HG02610 (cell line): ENCODE data around the gene NUDT14.

Source experiments
- ATAC-seq: cut with Tn5 transposase; IDR thresholded peaks from one replicate; pipeline ENCODE4 v1.9.1; 2021; ENCODE audit warnings: mild to moderate bottlenecking, moderate library complexity; ENCODE audit not compliant: unreplicated experiment

NUDT14 gene

DNA sequence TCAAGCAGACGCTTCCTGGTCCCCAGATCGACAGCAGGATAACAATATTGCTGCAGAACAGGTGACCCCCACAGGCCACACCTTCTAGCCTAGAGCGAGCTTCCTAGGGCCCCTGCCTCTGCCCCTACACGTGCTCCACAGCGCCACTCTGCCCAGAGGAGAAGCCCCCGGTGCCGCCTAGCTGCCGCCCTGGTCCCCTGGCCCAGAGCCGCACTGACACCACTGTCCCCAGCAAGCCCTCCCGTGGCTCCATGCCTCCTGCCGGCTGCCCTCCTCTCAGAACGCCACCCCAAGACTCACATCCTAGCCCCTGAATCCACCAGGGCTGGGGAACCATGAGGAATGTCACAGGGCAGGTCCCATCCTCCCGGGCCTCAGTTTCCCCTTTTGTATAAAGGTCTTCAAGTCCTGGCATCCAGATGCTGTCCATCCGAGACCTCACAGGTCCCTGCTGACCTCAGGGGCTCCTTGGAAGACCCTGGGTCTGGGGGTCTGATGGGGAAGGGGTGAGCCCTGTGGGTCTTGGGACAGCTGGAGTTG, 43.6 kb downstream of the NUDT14 start:
- no peak for ATAC-seq

DNA sequence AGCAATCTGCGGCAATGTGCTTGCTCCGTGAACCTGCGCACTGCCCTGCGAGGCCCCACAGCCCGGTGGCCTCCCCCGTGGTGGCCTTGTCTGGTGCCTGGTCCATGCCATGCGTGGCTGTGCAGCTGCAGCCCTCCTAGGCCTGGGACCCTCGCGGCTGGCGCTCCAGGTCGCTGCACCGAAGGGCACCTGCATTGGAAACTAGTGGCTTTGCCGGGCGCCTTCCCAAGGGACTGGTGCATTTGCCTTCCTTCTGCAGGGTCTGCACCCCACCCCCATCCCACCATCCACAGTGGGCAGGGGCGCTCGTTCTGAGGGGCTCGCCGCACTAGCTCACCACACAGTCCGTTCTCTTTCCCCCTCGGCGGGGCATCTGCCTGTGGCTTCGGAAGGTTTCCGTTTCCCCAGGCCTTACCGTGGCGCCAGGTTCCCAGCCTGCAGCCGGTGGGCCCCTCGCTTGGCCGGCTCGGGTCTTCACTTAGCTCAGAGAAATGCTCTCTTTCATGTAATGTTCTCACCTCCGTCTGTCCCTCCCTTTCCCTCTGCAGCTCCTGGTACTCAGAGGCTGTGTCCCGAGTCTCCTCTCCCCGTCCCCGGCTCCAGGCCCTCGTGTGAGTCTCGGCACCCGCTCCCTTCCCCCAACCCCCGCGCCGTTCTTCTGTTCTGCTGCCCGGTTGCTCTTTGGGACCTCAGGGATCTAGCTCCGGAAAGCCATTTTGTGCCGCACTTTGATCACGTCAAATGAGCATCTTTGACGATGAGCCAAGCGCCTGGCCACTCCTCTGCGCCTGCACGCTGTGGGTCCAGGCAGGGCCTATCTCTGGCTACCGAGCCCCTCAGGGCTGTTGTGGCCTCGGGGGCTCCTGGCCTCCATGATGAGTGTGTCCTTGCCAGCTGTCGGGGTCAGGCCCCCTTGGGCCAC, 44.5 kb downstream of the NUDT14 start:
- ATAC-seq, result no peak

DNA sequence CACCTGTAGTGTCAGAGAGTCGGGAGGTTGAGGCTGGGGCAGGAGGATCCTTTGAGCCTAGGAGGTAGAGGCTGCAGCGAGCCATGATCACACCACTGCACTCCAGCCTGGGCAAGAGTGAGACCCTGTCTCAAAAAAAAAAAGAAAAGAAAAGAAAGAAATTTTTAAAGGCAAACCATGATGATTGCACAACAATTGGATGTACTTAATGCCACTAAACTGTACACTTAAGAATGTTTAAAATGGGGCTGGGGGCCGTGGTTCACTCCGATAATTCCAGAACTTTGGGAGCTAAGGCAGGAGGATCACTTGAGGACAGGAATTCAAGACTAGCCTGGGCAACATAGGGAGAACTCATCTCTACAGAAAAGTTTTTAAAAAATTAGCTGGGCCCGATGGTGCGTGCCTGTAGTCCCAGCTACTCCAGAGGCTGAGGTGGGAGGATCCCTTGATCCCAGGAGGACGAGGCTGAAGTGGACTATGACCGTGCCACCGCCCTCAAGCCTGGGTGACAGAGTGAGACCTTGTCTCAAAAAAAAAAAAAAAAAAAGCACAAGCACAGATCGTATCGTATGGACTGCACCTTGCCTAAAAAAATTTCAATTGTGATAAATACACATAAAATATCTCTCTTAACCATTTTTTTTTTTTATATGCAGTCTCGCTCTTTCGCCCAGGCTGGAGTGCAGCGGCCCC, 45.3 kb downstream of the NUDT14 start:
- ATAC-seq, result no peak

DNA sequence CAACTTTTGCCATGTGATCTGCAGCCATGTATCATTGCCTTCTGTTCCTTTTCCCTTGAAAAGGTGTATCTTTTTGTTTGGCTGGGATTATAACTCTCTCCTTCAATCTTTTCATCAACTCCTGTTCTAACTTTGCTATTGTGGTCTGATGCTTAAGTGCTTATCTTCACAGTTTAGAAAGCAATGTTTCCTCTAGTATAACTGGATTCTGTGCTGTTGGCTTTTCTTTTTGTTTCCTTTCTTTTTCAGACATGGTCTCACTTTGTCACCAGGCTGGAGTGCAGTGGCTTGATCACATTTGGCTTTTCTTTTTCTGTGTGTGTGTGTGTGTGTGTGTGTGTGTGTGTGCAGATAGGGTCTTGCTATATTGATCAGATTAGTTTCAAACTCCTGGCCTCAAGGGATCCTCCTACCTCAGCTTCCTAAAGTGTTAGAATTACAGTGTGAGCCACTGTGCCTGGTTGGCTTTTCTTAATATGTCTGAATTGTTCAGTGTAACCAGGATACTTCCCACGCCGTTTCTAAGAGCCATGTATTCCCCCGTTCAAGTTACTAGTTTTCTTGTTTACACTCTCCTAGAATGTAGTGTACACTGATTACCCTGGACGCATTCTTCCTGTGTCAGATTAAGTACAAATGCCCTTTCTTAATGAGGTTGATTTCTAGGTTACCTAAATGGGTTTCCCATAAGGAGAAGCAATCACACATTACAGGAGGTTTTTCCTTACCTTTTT, 48.0 kb downstream of the NUDT14 start:
- no peak for ATAC-seq

DNA sequence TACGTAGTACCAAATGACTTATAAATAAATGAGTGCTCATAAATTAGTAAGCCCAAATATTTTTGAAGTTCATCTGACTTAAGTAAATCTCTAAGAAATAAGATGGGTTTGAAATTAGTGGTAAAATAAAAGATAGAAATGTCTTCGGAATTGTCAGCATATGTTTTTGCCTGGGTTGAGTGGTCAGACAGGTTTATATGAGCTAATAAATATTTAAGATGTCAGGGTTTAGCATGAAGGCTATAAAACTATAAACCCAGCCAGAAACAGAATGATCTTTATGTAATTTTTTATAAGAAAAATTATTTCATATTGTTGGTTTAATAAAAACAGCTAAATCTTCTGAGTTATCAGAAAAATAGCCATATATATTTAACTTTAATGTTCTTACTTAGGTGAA, 49.9 kb downstream of the NUDT14 start:
- no peak for ATAC-seq

DNA sequence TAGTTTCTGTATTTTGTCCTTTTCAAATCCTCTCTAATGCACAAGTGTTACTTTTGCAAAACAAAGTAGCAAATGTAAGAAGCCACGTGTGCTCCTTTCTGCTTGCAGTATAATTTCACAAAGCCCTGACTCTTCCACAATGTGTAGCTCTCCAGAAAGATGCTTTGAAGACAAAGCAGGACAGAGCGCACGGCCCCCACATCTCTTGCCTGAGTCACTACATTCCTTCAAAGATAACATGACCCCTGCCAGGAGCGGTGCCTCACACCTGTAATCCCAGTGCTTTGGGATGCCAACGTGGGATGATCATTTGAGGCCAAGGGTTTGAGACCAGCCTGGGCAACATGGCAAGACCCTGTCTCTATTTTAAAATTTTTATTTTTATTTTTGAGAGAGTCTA, 53.1 kb downstream of the NUDT14 start:
- ATAC-seq, result no peak

DNA sequence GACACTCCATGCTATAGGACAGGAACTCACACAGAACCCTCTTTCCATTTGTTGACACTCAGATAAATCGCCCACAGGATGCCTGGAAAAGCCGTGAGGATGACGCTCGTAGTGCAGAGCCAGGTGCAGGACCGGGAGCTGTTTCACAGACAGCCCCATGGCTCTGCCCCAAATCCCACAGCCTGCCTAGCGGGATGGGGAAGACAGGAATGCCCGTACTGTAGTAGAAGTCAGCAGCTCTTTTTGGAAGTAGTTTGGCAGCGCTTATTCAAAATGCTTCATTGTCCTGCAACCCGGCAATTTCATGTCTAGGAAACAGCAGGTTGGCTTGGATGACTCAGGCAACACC, 54.2 kb downstream of the NUDT14 start:
- no peak for ATAC-seq

DNA sequence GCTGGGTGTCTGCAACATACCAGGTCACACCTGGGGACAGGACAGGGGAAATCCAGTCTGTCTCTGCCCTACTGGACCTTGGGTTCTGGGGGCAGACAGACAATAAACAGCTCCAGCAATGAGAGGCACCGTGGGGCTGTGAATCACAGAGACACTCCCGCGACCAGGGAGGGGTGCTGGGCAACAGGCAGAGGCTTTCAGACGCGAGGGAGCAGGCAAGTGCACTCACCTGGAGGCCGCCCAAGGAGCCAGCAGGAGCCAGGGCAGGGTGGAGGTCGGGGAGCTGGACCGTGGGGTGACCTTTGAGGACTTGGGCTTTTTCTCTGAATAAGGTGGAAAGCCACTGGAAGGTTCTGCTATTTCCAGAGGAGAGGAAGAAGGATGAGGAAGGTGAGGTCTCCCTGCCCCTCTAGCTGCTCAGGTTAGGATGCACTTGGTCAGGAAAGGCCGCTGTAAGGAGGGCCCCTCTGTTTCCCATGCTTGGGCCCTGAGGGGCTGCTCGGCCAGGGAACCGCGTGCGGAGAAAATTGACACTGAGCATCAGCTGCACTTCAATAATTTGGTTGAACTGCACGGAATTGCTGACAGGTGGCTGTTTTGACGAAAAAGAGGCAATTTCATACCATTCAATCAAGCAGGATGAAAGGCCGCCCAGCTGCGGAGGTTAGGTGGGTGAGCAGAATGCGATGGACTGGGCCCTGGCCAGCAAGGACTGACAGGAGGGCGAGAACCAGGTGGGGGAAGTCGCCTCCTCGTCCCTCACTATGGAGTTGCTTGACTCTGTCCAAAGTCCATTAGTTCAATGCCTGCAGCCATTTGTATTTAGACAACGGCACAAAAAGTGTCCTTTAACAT, 54.8 kb downstream of the NUDT14 start:
- ATAC-seq, result no peak

DNA sequence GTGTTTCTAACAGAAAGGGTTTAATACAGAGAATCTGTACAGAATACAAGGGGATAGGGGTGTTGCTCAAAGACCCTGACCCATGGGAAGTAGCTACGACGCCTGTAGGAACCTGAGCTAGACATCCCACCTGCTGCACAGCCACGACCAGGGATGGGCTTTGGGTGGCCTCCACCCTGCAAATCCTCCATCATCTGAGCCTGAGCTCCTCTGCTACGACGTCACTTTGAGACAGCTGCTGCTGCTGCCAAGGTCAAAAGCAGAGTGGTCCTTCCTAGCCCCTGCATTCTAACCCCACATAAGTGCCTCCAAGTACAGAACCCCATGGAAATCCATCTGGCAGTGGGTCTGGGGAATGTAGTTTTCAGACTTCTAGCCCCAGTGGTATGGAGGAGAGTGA, 56.3 kb downstream of the NUDT14 start:
- no peak for ATAC-seq

DNA sequence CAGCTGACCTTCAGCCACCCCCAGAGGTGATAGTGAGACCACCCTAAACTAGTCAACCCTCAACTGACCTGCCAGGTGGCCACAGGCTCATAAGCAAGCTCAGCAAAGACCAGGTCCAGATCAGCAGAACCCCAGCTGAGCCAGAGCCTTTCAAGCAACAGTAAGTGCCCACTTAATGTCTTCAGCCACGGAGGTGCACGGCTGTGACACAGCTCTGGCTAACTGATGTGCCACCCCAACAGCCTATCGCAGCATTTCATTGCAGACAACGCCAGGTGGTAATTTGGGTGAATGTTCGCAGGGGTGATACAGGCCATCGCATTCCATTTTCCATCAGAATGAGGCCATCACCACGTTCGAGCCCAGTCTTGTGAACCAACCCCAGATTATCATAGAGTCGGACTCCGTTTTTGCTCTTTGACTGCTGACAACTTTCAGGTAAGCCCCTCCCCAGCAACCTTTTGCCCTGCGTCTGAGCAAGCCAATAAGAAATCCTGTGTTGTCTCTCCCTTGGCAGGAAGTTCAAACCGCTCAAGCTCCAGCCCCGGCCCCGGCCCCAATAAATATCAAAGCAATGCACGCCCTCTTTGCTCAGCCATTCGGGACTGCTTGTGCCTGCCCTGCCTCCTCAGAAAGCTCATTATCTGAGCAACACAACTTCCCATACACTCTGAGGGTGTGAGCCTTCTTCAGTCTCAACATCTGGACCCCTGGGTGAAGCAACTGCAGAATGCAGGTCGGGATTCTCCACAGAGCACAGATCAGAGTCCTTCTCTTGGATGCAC, 56.9 kb downstream of the NUDT14 start:
- no peak for ATAC-seq

DNA sequence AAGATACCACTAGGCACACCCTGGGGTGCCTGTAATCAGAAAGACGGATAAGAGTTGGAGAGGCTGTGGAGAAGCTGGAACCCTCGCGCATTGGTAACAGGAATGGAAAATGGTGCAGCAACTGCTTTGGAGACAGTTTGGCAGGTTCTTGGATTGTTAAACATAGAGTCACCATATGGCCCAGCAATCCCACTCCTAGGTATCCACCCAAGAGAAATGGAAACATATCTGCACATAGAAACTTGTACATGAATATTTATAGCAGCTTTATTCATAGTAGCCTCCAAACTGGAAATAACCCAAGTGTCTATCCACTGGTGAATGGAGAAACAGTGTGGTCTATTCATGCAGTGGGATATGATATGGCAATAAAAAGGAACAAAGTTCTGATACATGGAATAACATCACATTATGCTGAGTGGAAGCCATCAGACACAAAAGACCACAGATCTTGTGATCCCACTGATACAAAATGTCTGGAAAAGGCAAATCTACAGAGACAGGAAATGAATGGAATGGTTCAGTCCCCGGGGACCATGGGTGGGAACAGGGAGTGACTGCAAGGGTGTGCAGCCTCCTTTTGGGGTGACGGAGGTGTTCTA, 57.9 kb downstream of the NUDT14 start:
- no peak for ATAC-seq
